ENCODE results near the gene SUMO3.

DNA sequence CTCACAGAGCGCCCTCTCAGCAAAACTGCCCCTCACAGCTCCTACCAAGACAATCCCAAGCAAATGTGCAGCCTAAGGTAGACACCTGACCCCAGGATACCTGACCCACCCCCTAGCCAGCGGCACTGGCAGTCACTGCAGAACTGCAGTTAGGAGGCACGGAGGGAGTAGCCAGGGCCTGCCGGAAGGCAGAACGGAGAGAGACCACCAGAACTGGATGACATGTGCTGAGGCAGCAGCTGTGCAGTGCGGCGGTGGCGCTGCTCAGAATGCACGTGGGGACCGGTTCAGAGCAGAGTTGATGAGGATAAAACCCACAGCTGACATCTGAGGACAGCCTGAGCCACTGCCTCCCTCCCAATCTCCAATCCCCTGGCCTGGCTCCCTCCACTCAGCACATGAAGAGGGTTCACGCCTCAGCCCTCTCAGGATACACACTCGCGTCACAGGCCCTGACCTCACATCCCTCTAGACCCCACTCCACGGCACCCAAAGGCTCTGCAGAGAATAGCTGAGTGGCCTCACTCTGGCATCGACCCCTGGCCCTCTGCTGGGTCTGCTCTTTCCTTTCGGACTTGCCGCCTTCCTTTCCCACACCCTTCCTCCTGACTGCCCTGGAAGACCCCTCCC, 45.9 kb downstream of the SUMO3 start:
- TF ChIP-seq, protein P1, sequence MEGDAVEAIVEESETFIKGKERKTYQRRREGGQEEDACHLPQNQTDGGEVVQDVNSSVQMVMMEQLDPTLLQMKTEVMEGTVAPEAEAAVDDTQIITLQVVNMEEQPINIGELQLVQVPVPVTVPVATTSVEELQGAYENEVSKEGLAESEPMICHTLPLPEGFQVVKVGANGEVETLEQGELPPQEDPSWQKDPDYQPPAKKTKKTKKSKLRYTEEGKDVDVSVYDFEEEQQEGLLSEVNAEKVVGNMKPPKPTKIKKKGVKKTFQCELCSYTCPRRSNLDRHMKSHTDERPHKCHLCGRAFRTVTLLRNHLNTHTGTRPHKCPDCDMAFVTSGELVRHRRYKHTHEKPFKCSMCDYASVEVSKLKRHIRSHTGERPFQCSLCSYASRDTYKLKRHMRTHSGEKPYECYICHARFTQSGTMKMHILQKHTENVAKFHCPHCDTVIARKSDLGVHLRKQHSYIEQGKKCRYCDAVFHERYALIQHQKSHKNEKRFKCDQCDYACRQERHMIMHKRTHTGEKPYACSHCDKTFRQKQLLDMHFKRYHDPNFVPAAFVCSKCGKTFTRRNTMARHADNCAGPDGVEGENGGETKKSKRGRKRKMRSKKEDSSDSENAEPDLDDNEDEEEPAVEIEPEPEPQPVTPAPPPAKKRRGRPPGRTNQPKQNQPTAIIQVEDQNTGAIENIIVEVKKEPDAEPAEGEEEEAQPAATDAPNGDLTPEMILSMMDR (IDR thresholded peaks at IDR 0.05; ENCODE audit: low read depth, low read length, poor library complexity, severe bottlenecking): no peak
- TF ChIP-seq EZH2phosphoT487 (IDR thresholded peaks at IDR 0.05; ENCODE audit: borderline replicate concordance, low read length): no peak

Data from DOHH2 (cell line).